IMR-90 (cell line): Measurements from ENCODE around the gene VPS11.

ENCODE experiments used
- CEBPB ChIP-seq: IDR thresholded peaks from 2 replicates; pipeline ENCODE4 v1.6.1; 2012; ENCODE audit warnings: low read depth, low read length, improper control_type of control experiment
- FOS ChIP-seq: fragments of 150-350 bp; IDR thresholded peaks from 2 replicates; pipeline ENCODE4 v1.6.1; 2016; ENCODE audit warnings: low read depth, low read length
- MAFK ChIP-seq: IDR thresholded peaks from 2 replicates; pipeline ENCODE4 v1.6.1; 2012; ENCODE audit warnings: low read depth, low read length, improper control_type of control experiment
- POLR2A ChIP-seq: IDR thresholded peaks from 2 replicates; pipeline ENCODE4 v1.6.1; 2012; ENCODE audit warnings: mild to moderate bottlenecking, low read depth, low read length
- RAD21 ChIP-seq: IDR thresholded peaks from 2 replicates; pipeline ENCODE4 v1.6.1; 2012; ENCODE audit warnings: low read length, improper control_type of control experiment
- TF ChIP-seq, protein P1 (sequence below): conservative IDR thresholded peaks from 2 replicates; pipeline ENCODE4 v1.5.1; 2012; ENCODE audit warnings: mild to moderate bottlenecking, low read depth, low read length, improper control_type of control experiment

DNA sequence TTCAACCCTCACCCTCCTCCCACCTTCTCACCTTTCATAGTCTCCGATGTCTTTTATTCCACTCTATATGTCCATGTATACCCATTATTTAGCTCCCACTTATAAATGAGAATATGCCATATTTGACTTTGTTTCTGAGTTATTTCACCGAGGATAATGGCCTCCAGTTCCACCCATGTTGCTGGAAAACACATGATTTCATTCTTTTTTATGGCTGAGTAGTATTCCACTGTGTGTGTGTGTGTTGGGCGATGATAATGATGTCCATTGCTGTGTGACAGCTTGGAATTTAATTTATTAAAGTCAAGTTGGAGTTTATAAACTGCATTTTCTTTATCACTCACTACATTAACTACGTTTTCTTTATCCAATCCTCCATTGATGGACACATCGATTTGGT, 50.6 kb downstream of the VPS11 start:
- TF ChIP-seq CEBPB (no peak), POLR2A (no peak), FOS (no peak), MAFK (no peak), RAD21 (no peak)
- TF ChIP-seq, protein P1, sequence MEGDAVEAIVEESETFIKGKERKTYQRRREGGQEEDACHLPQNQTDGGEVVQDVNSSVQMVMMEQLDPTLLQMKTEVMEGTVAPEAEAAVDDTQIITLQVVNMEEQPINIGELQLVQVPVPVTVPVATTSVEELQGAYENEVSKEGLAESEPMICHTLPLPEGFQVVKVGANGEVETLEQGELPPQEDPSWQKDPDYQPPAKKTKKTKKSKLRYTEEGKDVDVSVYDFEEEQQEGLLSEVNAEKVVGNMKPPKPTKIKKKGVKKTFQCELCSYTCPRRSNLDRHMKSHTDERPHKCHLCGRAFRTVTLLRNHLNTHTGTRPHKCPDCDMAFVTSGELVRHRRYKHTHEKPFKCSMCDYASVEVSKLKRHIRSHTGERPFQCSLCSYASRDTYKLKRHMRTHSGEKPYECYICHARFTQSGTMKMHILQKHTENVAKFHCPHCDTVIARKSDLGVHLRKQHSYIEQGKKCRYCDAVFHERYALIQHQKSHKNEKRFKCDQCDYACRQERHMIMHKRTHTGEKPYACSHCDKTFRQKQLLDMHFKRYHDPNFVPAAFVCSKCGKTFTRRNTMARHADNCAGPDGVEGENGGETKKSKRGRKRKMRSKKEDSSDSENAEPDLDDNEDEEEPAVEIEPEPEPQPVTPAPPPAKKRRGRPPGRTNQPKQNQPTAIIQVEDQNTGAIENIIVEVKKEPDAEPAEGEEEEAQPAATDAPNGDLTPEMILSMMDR = no peak
